Measurements from ENCODE around the gene FAT2.

- TF ChIP-seq CTCF (IDR thresholded peaks at IDR 0.05 in 4 of 5, conservative IDR thresholded peaks at IDR 0.05 in 1 of 5) (no peak), POLR2A (IDR thresholded peaks at IDR 0.05) (no peak)
These were observed 9.1 kb downstream of the FAT2 start for GRCh38 chr5:151581812-151582583.

Data from gastrocnemius medialis (tissue), 4 donors.